Panc1 (cell line): ENCODE data around the gene FGFBP1. TPM values are rescaled to one million over a fixed set of nuclear protein-coding genes. Genes with fewer than 3 reads are reported as not detected.

ENCODE experiments used
- ATAC-seq: fragments of 200-7000 bp; cut with Tn5 transposase; 2 replicates; pipeline ENCODE4 v1.9.1; 2020; ENCODE audit warnings: mild to moderate bottlenecking, moderate library complexity
- BruUV-seq: library from RNA; stranded (reverse); fragments of 400-500 nt; replicated peaks from 2 replicates; lab custom pipeline; 2021; lab: Mats Ljungman, UMichigan
- CTCF ChIA-PET: fragments of 300-600 bp; sonication (Branson Sonifier 250); formaldehyde crosslinking; loops from one replicate; lab custom pipeline; 2022; ENCODE audit warnings: antibody characterized with exemption; lab: Charles Lee
- POLR2A ChIA-PET: fragments of 300-600 bp; sonication (Branson Sonifier 250); formaldehyde crosslinking; loops from one replicate; lab custom pipeline; 2022; ENCODE audit warnings: antibody characterized with exemption; lab: Charles Lee
- DNase-seq: peaks from one replicate; pipeline ENCODE4 v3.0.0-alpha.2; 2010; ENCODE audit warnings: low read depth, low spot score
- H3K27ac ChIP-seq: 2 replicates; pipeline ENCODE4 v1.5.1; 2011; ENCODE audit warnings: mild to moderate bottlenecking, low read length, inconsistent platforms
- H3K27me3 ChIP-seq: fragments of 200-500 bp; sonication (Bioruptor generic); 2 replicates; pipeline ENCODE4 v1.6.0; 2014; ENCODE audit warnings: low read length, inconsistent platforms; ENCODE audit not compliant: control insufficient read depth, insufficient read depth
- H3K36me3 ChIP-seq: fragments of 200-500 bp; sonication (Bioruptor generic); 2 replicates; pipeline ENCODE4 v1.5.1; 2014; ENCODE audit warnings: inconsistent platforms, mild to moderate bottlenecking, low read length, moderate library complexity; ENCODE audit not compliant: control insufficient read depth, insufficient read depth
- H3K4me1 ChIP-seq: 2 replicates; pipeline ENCODE4 v1.5.1; 2011; ENCODE audit warnings: inconsistent platforms, mild to moderate bottlenecking, low read length, moderate library complexity; ENCODE audit not compliant: control insufficient read depth, insufficient read depth
- H3K4me3 ChIP-seq, 2 experiments: 2 replicates each; pipeline ENCODE4 v1.5.1; 2011 to 2012; ENCODE audit warnings: low read depth in 2 of 2, low read length in 2 of 2, mild to moderate bottlenecking in 2 of 2, inconsistent platforms in 1 of 2, moderate library complexity in 1 of 2
- H3K9me3 ChIP-seq: fragments of 200-500 bp; sonication (Bioruptor generic); 2 replicates; pipeline ENCODE4 v1.5.1; 2014; ENCODE audit warnings: low read depth, mild to moderate bottlenecking, inconsistent platforms, low read length, moderate library complexity; ENCODE audit not compliant: control insufficient read depth, insufficient read depth
- POLR2AphosphoS5 ChIP-seq: IDR thresholded peaks from 2 replicates; pipeline ENCODE4 v1.6.1; 2012; ENCODE audit warnings: mild to moderate bottlenecking, low read depth, low read length, moderate library complexity
- SIN3A ChIP-seq: IDR thresholded peaks from 2 replicates; pipeline ENCODE4 v1.6.1; 2012; ENCODE audit warnings: low read depth, mild to moderate bottlenecking, low read length, moderate library complexity, borderline replicate concordance; ENCODE audit not compliant: insufficient read depth
- in situ Hi-C: cut with HindIII; loops from 2 replicates; pipeline ENCODE4 v1.10.0; 2016; ENCODE audit warnings: low sequenced_read_pairs, low pct_unique_long_range_greater_than_20kb
- intact Hi-C: fragments of 100-400 bp; cut with micrococcal nuclease; formaldehyde crosslinking; loops from one replicate; pipeline ENCODE4 v1.10.0; 2022; ENCODE audit not compliant: unreplicated experiment
- total RNA-seq: library from RNA; stranded (reverse); gene quantifications from one replicate; pipeline ENCODE4 v1.2.1, GENCODE V29; 2021; ENCODE audit not compliant: unreplicated experiment
- TF ChIP-seq, protein P1 (sequence below), 2 experiments: IDR thresholded peaks; 2 replicates each; pipeline ENCODE4 v1.6.1; 2011 to 2012; ENCODE audit warnings: low read depth in 2 of 2, control low read depth in 1 of 2, low read length in 1 of 2, mild to moderate bottlenecking in 1 of 2, moderate library complexity in 1 of 2; ENCODE audit not compliant: insufficient read depth in 1 of 2
- TF ChIP-seq, protein P2 (sequence below): fragments of 450-650 bp; IDR thresholded peaks from 2 replicates; pipeline ENCODE4 v1.5.1; 2017; ENCODE audit warnings: mild to moderate bottlenecking

Gene FGFBP1
- total RNA-seq, 1 experiment from 2014 or later = 0.39 TPM

DNA sequence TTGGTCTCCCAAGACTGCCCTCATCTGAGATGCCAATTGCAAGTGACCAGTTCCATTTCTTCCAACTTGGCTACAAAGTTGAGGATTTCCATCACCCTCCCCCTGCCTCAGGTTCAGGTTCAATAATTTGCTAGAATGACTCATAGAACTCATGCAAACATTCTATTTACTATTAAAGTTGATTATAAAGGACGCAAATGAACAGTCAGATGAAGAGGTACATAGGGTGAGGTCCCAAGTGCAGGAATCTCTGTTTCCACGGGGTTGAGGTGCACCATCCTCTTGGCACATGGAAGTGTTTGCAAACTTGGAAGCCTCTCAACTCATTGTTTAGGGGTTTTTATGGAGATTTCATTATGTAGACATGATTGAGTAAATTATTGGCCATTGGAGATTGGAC lies 41.0 kb downstream of the FGFBP1 start:
- no peak for TF ChIP-seq POLR2AphosphoS5
- TF ChIP-seq, protein P1, sequence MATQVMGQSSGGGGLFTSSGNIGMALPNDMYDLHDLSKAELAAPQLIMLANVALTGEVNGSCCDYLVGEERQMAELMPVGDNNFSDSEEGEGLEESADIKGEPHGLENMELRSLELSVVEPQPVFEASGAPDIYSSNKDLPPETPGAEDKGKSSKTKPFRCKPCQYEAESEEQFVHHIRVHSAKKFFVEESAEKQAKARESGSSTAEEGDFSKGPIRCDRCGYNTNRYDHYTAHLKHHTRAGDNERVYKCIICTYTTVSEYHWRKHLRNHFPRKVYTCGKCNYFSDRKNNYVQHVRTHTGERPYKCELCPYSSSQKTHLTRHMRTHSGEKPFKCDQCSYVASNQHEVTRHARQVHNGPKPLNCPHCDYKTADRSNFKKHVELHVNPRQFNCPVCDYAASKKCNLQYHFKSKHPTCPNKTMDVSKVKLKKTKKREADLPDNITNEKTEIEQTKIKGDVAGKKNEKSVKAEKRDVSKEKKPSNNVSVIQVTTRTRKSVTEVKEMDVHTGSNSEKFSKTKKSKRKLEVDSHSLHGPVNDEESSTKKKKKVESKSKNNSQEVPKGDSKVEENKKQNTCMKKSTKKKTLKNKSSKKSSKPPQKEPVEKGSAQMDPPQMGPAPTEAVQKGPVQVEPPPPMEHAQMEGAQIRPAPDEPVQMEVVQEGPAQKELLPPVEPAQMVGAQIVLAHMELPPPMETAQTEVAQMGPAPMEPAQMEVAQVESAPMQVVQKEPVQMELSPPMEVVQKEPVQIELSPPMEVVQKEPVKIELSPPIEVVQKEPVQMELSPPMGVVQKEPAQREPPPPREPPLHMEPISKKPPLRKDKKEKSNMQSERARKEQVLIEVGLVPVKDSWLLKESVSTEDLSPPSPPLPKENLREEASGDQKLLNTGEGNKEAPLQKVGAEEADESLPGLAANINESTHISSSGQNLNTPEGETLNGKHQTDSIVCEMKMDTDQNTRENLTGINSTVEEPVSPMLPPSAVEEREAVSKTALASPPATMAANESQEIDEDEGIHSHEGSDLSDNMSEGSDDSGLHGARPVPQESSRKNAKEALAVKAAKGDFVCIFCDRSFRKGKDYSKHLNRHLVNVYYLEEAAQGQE (IDR thresholded peaks at IDR 0.05; ENCODE audit: insufficient read depth in 1 of 2, low read depth in 2 of 2, low read length in 1 of 2) = no peak
- Histone ChIP-seq H3K4me1 (no peaks in the 10 kb centered on the region), H3K36me3 (no peaks in the 10 kb centered on the region), H3K4me3 (no peak overlapping the region), H3K27ac (no peak overlapping the region), H3K9me3 (no peaks in the 10 kb centered on the region), H3K27me3 (no peaks in the 10 kb centered on the region)
- DNase-seq = no peak
- in situ Hi-C loops (no loop called here), intact Hi-C loops (no loop called here)
- POLR2A ChIA-PET = no interaction called here
- no TSS peak for BruUV-seq
- CTCF ChIA-PET = no interaction called here
- ATAC-seq = no peak

DNA sequence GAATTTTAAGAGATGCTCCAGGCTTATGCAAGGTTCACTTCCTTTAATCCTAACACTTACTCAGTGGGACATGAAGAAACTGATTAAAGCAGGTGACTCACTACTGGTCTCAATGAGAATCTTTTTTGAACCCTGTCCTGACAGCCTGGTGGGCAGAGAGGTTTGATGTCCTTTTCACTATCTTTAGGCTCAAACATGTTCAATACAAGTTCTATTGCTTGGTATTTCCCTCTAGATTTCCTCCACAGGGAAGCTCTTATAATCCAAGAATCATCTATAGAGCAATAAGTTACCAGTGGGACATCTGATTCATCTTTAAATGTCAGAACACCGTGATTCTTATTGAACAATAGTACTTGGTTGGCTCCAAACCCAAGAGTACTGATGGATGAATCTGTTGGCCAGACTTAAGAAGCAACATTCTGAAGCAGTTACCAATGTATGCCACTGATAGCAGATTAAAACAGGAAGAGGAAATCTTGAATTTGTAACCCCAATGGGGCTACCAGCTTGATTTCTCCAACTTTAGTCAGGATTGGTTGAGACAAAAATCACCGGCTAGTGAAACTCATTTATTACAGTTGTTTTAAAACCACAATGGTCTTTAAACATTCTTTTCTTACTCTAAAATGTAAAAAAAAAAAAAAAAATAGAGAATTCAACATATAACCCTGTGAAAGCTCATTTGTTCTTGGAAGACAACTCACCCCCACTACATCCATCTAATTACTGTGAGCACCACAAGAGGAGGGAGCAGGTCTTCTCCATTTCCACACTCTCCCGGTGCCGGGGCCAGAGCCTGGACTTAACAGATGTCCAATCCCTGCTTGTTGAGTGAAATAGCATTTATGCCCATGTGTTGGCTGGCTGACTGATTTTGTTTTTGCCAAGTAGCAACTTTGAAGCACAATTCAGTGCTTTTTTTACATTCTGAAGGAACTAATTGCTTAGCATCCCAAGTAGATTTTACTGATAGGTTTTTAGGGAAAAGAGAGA lies 43.3 kb downstream of the FGFBP1 start:
- in situ Hi-C loops = no loop called here
- ATAC-seq = no peak
- POLR2A ChIA-PET = no interaction called here

More for the DNA sequence above, 43.3 kb downstream of the FGFBP1 start:
- TF ChIP-seq, protein P2, sequence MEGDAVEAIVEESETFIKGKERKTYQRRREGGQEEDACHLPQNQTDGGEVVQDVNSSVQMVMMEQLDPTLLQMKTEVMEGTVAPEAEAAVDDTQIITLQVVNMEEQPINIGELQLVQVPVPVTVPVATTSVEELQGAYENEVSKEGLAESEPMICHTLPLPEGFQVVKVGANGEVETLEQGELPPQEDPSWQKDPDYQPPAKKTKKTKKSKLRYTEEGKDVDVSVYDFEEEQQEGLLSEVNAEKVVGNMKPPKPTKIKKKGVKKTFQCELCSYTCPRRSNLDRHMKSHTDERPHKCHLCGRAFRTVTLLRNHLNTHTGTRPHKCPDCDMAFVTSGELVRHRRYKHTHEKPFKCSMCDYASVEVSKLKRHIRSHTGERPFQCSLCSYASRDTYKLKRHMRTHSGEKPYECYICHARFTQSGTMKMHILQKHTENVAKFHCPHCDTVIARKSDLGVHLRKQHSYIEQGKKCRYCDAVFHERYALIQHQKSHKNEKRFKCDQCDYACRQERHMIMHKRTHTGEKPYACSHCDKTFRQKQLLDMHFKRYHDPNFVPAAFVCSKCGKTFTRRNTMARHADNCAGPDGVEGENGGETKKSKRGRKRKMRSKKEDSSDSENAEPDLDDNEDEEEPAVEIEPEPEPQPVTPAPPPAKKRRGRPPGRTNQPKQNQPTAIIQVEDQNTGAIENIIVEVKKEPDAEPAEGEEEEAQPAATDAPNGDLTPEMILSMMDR = no peak
- TF ChIP-seq SIN3A (no peak), POLR2AphosphoS5 (no peak)
- TF ChIP-seq, protein P1 (IDR thresholded peaks at IDR 0.05; ENCODE audit: insufficient read depth in 1 of 2, low read depth in 2 of 2, low read length in 1 of 2) = no peak
- H3K4me3 ChIP-seq = no peak overlapping the region
- no peaks in the 10 kb centered on the region for H3K9me3 ChIP-seq
- H3K4me1 ChIP-seq = no peaks in the 10 kb centered on the region
- DNase-seq = no peak
- no peak overlapping the region for H3K27ac ChIP-seq
- BruUV-seq = no TSS peak
- intact Hi-C loops = no loop called here
- H3K27me3 ChIP-seq = no peaks in the 10 kb centered on the region
- H3K36me3 ChIP-seq = no peaks in the 10 kb centered on the region
- CTCF ChIA-PET = no interaction called here
